Astrocyte (in vitro differentiated cells and primary cell): Measurements from ENCODE around the gene FAAP100. TPM values are rescaled to one million over a fixed set of nuclear protein-coding genes. Genes with fewer than 3 reads are reported as not detected.
A peak's percentile ranks its signal among the peaks of the same experiment; 100 is the strongest.

Source experiments
- DNase-seq: peaks from one replicate; pipeline ENCODE4 v3.0.0-alpha.2; 2010; ENCODE audit warnings: low read depth
- FAIRE-seq: peaks from 2 replicates; lab custom pipeline; 2011; peaks lifted over from hg19 to GRCh38; lab: Jason Lieb, UNC
- H2AFZ ChIP-seq: 2 replicates; pipeline ENCODE4 v1.6.0; 2012; ENCODE audit warnings: low read depth, low read length, inconsistent platforms
- H3K27ac ChIP-seq: 2 replicates; pipeline ENCODE4 v1.5.1; 2011; ENCODE audit warnings: low read depth, low read length, inconsistent platforms
- H3K27me3 ChIP-seq: 2 replicates; pipeline ENCODE4 v1.6.0; 2011; ENCODE audit warnings: low read length, inconsistent platforms; ENCODE audit not compliant: insufficient read depth
- H3K36me3 ChIP-seq: 2 replicates; pipeline ENCODE4 v1.5.1; 2011; ENCODE audit warnings: low read length, inconsistent platforms; ENCODE audit not compliant: insufficient read depth
- H3K4me1 ChIP-seq: 2 replicates; pipeline ENCODE4 v1.5.1; 2011; ENCODE audit warnings: low read length, inconsistent platforms; ENCODE audit not compliant: insufficient read depth
- H3K4me2 ChIP-seq: 2 replicates; pipeline ENCODE4 v1.6.0; 2012; ENCODE audit warnings: low read length, inconsistent platforms
- H3K4me3 ChIP-seq: 2 replicates; pipeline ENCODE4 v1.5.1; 2011; ENCODE audit warnings: low read depth, mild to moderate bottlenecking, low read length, inconsistent platforms; ENCODE audit not compliant: insufficient read depth
- H3K79me2 ChIP-seq: 2 replicates; pipeline ENCODE4 v1.6.0; 2012; ENCODE audit warnings: mild to moderate bottlenecking, low read length, inconsistent platforms; ENCODE audit not compliant: insufficient read depth
- H3K9ac ChIP-seq: 2 replicates; pipeline ENCODE4 v1.6.0; 2012; ENCODE audit warnings: mild to moderate bottlenecking, low read length, inconsistent platforms
- H3K9me3 ChIP-seq: 2 replicates; pipeline ENCODE4 v1.5.1; 2012; ENCODE audit warnings: low read depth, mild to moderate bottlenecking, low read length, inconsistent platforms; ENCODE audit not compliant: insufficient read depth
- H4K20me1 ChIP-seq: 2 replicates; pipeline ENCODE4 v1.6.0; 2012; ENCODE audit warnings: low read length, inconsistent platforms; ENCODE audit not compliant: insufficient read depth
- H3K27ac Mint-ChIP-seq: one replicate; pipeline ENCODE4 v1.8.0; 2021; ENCODE audit warnings: mild to moderate bottlenecking, mixed read lengths; ENCODE audit not compliant: unreplicated experiment
- H3K27me3 Mint-ChIP-seq: one replicate; pipeline ENCODE4 v1.8.0; 2021; ENCODE audit warnings: low read depth, mixed read lengths; ENCODE audit not compliant: unreplicated experiment
- H3K36me3 Mint-ChIP-seq: one replicate; pipeline ENCODE4 v1.8.0; 2021; ENCODE audit warnings: low read depth, mixed read lengths; ENCODE audit not compliant: unreplicated experiment
- H3K4me1 Mint-ChIP-seq: one replicate; pipeline ENCODE4 v1.8.0; 2021; ENCODE audit warnings: low read depth, mixed read lengths; ENCODE audit not compliant: unreplicated experiment
- H3K4me3 Mint-ChIP-seq: one replicate; pipeline ENCODE4 v1.8.0; 2021; ENCODE audit warnings: mild to moderate bottlenecking, moderate library complexity, mixed read lengths; ENCODE audit not compliant: unreplicated experiment
- H3K9me3 Mint-ChIP-seq: one replicate; pipeline ENCODE4 v1.8.0; 2021; ENCODE audit warnings: mild to moderate bottlenecking, mixed read lengths; ENCODE audit not compliant: unreplicated experiment
- CTCF ChIP-seq: IDR thresholded peaks from 2 replicates; pipeline ENCODE4 v1.5.1; 2011; ENCODE audit warnings: low read depth, mild to moderate bottlenecking, inconsistent platforms, low read length, moderate library complexity; ENCODE audit not compliant: insufficient read depth
- EZH2 ChIP-seq: IDR thresholded peaks from 2 replicates; pipeline ENCODE4 v1.6.1; 2012; ENCODE audit warnings: mild to moderate bottlenecking, low read length, inconsistent platforms; ENCODE audit not compliant: insufficient read depth
- total RNA-seq: library from RNA; stranded (reverse); gene quantifications from 2 replicates; pipeline ENCODE4 v1.2.1, GENCODE V29; 2021

Gene FAAP100
- total RNA-seq, 1 donor from 2014 or later, result 38.9 TPM

GRCh38 chr17:81550285-81550684 lies 1.9 kb downstream of the FAAP100 start:
- H3K9me3 Mint-ChIP-seq, result no peaks in the 10 kb centered on the region
- no peak overlapping the region for H3K27ac ChIP-seq
- H3K27me3 ChIP-seq, result no peaks in the 10 kb centered on the region
- no peaks in the 10 kb centered on the region for H3K9me3 ChIP-seq
- H3K4me1 Mint-ChIP-seq, result peaks cover 26% of the 10 kb centered on the region
- no peak for FAIRE-seq
- peaks cover 2% of the 10 kb centered on the region for H3K36me3 ChIP-seq
- peaks cover 59% of the 10 kb centered on the region for H4K20me1 ChIP-seq
- no peak overlapping the region for H3K4me3 ChIP-seq
- no peaks in the 10 kb centered on the region for H3K27me3 Mint-ChIP-seq
- H3K4me2 ChIP-seq, result no peak overlapping the region
- no peak overlapping the region for H2AFZ ChIP-seq
- no peak overlapping the region for H3K9ac ChIP-seq
- no peak for DNase-seq
- TF ChIP-seq EZH2 (no peak), CTCF (no peak)
- H3K4me3 Mint-ChIP-seq, result peak overlapping the region; percentile 90
- no peak overlapping the region for H3K27ac Mint-ChIP-seq
- H3K79me2 ChIP-seq, result peaks cover 52% of the 10 kb centered on the region
- H3K36me3 Mint-ChIP-seq, result peaks cover 14% of the 10 kb centered on the region
- peaks cover 34% of the 10 kb centered on the region for H3K4me1 ChIP-seq

GRCh38 chr17:81549826-81550225 lies 2.3 kb downstream of the FAAP100 start:
- Mint-ChIP-seq H3K27me3 (no peaks in the 10 kb centered on the region), H3K4me3 (peak overlapping the region; percentile 74), H3K27ac (no peak overlapping the region), H3K9me3 (no peaks in the 10 kb centered on the region), H3K4me1 (peaks cover 26% of the 10 kb centered on the region), H3K36me3 (peaks cover 14% of the 10 kb centered on the region)
- Histone ChIP-seq H4K20me1 (peaks cover 59% of the 10 kb centered on the region), H2AFZ (no peak overlapping the region), H3K27me3 (no peaks in the 10 kb centered on the region), H3K9me3 (no peaks in the 10 kb centered on the region), H3K36me3 (peaks cover 6% of the 10 kb centered on the region), H3K4me1 (peaks cover 34% of the 10 kb centered on the region), H3K4me3 (no peak overlapping the region), H3K9ac (no peak overlapping the region), H3K4me2 (peak overlapping the region; percentile 20), H3K27ac (no peak overlapping the region), H3K79me2 (peaks cover 52% of the 10 kb centered on the region)
- TF ChIP-seq EZH2, result no peak
- no peak for TF ChIP-seq CTCF
- FAIRE-seq (no peak), DNase-seq (no peak)

GRCh38 chr17:81549031-81549557 lies 3.1 kb downstream of the FAAP100 start:
- H3K4me2 ChIP-seq, result no peak overlapping the region
- Mint-ChIP-seq H3K36me3 (peaks cover 14% of the 10 kb centered on the region), H3K4me3 (peak overlapping the region; percentile 70), H3K27me3 (no peaks in the 10 kb centered on the region), H3K9me3 (no peaks in the 10 kb centered on the region), H3K4me1 (peaks cover 23% of the 10 kb centered on the region), H3K27ac (peak overlapping the region; percentile 47)
- no peaks in the 10 kb centered on the region for H3K9me3 ChIP-seq
- peaks cover 52% of the 10 kb centered on the region for H3K79me2 ChIP-seq
- no peak overlapping the region for H3K4me3 ChIP-seq
- H3K4me1 ChIP-seq, result peaks cover 31% of the 10 kb centered on the region
- H3K36me3 ChIP-seq, result peaks cover 6% of the 10 kb centered on the region
- no peaks in the 10 kb centered on the region for H3K27me3 ChIP-seq
- no peak overlapping the region for H2AFZ ChIP-seq
- no peak overlapping the region for H3K27ac ChIP-seq
- no peak for DNase-seq
- FAIRE-seq, result no peak
- H3K9ac ChIP-seq, result no peak overlapping the region
- TF ChIP-seq EZH2 (no peak), CTCF (no peak)
- peaks cover 62% of the 10 kb centered on the region for H4K20me1 ChIP-seq
